GM12892 (cell line): ENCODE data around the gene OR52M1.

Experiments used
- DNase-seq: peaks from one replicate; pipeline ENCODE4 v3.0.0; 2011; ENCODE audit not compliant: insufficient read length
- FAIRE-seq: peaks from 2 replicates; lab custom pipeline; 2011; peaks lifted over from hg19 to GRCh38; lab: Jason Lieb, UNC
- POLR2A ChIP-seq: IDR thresholded peaks from 2 replicates; pipeline ENCODE4 v1.6.1; 2011; ENCODE audit warnings: low read depth, low read length, control low read depth
- POLR2AphosphoS5 ChIP-seq: IDR thresholded peaks from 2 replicates; pipeline ENCODE4 v1.6.1; 2011; ENCODE audit warnings: low read depth, low read length, control low read depth
- TAF1 ChIP-seq: IDR thresholded peaks from 2 replicates; pipeline ENCODE4 v1.6.1; 2011; ENCODE audit warnings: low read depth, mild to moderate bottlenecking, control low read depth, low read length, borderline replicate concordance

OR52M1 gene

DNA sequence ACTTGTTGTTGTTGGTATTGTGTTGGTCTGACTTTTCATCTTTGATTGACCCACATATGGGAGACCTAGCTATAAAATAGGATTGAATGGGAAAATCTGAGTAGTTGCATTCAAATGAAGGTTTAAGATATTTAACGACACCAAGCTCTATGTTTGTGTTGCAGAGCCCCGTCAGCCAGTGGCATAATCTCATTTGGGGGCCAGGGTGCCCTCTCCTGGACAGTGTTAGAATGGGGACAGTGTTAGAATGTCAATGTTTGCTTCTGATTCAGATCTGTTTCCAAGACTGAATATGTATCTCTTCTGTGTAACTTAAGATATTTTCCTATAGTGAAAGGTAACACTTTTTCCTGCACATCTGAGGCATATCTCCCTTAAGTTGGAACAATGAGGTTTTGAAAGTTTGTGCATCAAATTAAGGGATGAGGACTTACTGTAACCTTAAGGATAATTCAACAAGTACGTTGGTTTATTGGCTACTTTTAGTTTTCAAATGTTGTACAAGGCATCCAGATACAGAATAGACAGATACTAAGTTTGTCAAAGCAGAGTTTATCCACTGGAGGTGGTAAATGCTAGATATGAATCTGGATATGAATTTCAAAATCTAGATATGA is 5.3 kb upstream of the OR52M1 start:
- TF ChIP-seq POLR2AphosphoS5 (no peak), POLR2A (no peak), TAF1 (no peak)
- FAIRE-seq, result no peak
- peak; percentile 9 for DNase-seq

DNA sequence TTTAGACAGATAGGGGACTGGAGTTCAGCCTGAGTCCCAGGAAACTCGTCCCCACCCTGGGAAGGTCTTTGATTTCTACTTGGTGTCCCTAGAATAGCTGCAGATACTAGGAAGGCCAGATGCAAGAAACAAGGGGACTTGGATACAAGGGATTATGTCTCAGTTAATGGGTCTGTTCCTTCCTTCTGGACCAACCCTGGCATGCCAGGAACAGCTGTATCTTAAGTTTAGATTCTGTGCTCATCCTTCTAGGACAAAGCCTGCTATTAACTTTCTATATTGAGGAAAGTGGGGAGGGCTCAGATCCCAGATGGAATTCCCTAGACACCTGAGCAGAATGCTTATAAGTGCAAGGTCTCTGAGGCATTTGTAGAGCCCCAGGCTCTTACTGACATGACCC is 3.9 kb upstream of the OR52M1 start:
- FAIRE-seq, result no peak
- TF ChIP-seq POLR2AphosphoS5 (no peak), POLR2A (no peak), TAF1 (no peak)
- no peak for DNase-seq

DNA sequence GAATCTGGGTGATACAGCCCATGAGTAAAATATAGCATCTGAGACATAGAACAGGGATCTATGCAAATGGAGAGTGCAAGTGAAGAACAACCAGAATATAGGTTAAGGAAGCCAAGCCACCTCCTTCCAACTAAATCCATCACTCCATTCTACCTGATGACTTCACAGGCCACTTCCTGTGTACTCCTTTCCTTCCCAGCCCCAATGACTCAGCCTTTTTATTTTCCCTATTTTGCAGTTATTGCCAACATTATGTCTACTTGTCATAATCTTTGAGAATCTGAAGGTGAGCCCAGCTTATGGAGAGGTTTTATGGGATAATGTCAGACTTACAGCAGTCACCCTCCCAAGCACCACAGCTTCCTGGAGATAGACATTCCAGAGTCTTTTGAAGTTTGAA is 1.4 kb upstream of the OR52M1 start:
- DNase-seq (no peak), FAIRE-seq (no peak)
- TF ChIP-seq POLR2A, result no peak
- no peak for TF ChIP-seq POLR2AphosphoS5
- TF ChIP-seq TAF1, result no peak

DNA sequence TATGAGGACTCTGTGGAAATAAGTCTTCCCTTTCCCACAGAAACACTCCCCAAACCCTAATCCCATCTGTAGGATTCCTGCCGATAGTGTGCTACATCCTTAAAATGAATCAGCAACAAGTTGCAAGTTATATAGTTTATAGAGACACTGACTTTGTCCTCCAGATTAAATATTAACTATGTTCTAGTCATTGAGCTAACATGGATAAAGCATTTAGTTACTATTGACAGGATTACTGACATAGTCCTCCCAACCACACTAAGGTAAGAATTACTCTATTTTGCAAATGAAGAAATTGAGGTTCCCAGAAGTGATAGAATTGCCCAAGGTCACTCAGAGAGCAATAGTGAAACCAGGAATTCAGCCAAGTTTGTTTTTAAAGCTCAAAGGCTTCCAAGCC is 1.9 kb downstream of the OR52M1 start:
- TF ChIP-seq TAF1 (no peak), POLR2AphosphoS5 (no peak), POLR2A (no peak)
- FAIRE-seq (no peak), DNase-seq (no peak)

DNA sequence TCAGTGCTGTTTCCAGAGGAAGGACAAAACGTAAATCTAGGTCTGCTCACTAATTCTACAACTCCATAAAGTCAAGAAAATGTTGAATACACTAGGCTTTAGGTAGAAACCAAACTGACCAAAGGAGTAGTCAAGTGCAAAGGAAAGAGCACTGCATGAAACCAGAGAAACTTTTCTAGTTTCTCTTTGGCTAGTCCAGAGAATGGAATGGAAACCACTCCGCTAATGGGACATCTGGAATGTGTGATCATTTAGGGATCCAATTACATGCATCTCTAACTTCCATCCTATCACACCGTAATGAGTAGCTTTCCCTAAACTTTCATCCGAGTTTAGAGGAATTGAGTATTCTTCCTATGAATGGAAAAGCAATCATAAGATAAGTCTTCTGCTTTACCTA is 2.4 kb downstream of the OR52M1 start:
- FAIRE-seq (peak; percentile 9), DNase-seq (no peak)
- TF ChIP-seq POLR2AphosphoS5 (no peak), TAF1 (no peak), POLR2A (no peak)

DNA sequence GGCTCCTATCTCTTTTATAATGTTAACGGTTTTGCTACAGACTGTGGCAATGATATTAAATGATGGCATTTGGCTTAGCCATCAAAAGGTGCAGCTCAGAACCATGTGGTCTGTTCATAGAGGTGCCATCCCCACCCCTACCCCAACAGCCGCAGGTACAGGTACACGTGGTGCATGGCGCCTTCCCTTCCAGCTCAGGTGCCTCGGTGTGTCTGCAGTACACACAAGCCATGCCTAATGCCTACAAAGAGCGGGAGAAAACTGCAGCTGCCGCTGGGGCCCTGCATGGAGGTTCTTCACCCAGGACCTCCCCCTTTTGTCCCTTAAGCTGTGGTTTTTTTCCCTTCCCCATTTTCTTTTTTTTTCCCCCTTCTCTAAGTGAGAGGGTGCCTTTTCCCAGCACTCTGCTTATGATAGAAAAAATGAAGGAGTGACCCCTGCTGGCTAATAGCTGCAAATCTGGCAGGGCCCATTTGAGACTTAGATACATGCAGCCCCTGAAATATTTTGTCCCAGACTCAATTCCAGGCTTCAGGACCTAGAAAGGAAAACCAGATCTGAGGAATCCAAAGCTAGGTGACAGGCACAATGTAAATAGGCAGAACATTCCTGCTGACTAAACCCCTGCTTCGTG is 6.5 kb downstream of the OR52M1 start:
- TF ChIP-seq TAF1, result no peak
- no peak for TF ChIP-seq POLR2A
- no peak for TF ChIP-seq POLR2AphosphoS5
- no peak for DNase-seq
- FAIRE-seq, result no peak

DNA sequence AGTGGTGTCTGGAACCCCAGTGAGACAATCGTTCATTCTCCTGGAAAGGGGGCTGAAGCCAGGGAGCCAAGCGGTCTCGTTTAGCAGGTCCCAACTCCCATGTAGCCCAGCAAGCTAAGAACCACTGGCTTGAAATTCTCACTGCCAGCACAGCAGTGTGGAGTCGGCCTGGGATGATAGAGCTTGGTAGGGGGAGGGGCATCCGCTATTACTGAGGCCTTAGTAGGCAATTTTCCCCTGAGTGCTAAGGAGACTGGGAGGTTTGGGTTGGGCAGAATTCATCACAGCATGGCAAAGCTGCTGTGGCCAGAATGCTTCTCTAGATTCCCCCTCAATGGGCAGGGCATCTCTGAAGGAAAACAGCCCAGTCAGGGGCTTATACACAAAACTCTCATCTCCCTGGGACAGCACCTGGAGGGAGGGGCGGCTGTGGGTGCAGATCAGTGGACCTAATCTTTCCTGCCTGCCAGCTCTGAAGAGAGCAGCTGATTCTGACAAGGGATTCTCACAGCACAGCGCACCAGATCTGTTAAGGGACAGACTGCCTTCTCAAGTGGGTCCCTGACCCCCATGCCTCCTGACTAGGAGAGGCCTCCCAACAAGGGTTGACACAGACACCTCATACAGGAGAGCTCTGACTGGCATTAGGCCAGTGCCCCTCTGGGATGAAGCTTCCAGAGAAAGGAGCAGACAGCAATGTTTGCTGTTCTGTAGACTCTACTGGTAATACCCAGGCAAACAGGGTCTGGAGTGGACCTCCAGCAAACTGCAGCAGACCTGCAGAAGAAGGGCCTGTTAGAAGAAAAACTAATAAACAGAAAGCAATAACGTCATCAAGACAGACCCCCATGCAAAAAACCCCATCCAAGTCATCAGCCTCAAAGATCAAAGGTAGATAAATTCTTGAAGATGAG is 14.8 kb downstream of the OR52M1 start:
- no peak for DNase-seq
- TF ChIP-seq POLR2AphosphoS5, result no peak
- no peak for TF ChIP-seq TAF1
- TF ChIP-seq POLR2A, result no peak
- no peak for FAIRE-seq

DNA sequence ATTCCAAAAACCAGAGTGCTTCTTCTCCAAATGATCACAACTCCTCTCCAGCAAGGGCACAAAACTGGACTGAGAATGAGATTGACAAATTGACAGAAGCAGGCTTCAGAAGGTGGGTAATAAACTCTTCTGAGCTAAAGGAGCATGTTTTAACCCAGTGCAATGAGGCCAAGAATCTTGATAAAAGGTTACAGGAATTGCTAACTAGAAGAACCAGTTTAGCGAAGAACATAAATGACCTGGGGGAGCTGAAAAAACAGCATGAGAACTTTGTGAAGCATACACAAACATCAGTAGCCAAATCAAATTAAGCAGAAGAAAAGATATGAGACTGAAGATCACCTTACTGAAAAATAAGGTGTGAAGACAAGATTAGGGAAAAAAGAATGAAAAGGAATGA is 15.5 kb downstream of the OR52M1 start:
- no peak for FAIRE-seq
- no peak for DNase-seq
- no peak for TF ChIP-seq TAF1

DNA sequence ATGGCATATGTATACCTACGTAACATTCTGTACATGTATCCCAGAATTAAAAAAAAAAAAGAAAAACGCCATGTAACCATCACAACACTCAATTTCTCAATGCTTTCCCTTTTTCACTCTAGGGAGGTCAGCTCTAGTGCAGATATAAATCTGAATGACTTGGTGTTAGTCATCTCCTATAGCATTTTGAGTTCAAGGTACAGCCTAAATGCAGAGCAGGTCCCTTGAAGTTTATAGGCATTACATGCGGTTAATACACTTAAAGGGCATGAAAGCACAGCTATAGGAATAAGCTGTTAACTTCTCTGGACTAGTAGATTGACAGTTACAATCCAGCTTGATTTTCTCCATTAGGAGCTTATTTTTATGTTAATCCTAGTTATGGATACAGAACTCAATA is 20.4 kb downstream of the OR52M1 start:
- TF ChIP-seq POLR2AphosphoS5 (no peak), TAF1 (no peak), POLR2A (no peak)
- DNase-seq (no peak), FAIRE-seq (no peak)

DNA sequence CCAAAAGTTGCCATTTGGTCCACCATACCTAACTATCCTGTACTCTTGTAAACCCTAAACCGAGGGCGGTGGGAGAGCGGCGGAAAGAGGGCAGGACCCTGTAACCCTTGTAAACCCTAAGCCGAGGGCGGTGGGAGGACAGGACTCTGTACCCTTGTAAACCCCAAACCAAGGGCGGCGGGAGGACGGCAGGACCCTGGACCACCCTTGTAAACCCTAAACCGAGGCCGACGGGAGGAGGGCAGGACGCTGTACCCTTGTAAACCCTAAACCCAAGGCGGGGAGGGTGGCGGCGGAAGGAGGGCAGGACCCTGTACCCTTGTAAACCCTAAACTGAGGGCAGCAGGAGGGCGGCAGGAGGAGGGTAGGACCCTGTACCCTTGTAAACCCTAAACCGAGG is 24.1 kb downstream of the OR52M1 start:
- no peak for FAIRE-seq

DNA sequence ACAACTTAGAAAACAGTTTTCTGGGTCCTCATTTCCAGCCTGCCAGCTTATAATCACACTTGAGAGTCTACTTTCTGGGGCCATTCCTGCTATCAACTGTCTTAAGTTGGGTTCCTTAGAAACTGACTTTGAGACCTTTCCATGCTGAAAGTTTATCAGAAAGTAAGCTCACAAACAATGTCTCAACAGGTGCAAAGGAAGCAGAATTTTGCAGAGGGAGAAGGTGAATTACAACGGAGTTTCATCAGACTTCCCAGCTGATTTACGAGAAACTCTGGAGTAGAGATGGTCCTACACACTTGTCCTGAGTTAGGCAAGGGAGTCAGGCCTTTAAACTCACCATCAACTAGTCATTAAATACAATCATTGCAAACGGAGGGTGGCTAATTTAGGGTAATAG is 31.9 kb downstream of the OR52M1 start:
- TF ChIP-seq POLR2AphosphoS5, result no peak
- DNase-seq (no peak), FAIRE-seq (no peak)

More for the DNA sequence above, 24.1 kb downstream of the OR52M1 start:
- no peak for DNase-seq
- TF ChIP-seq POLR2A, result no peak
- no peak for TF ChIP-seq POLR2AphosphoS5
- TF ChIP-seq TAF1, result no peak

DNA sequence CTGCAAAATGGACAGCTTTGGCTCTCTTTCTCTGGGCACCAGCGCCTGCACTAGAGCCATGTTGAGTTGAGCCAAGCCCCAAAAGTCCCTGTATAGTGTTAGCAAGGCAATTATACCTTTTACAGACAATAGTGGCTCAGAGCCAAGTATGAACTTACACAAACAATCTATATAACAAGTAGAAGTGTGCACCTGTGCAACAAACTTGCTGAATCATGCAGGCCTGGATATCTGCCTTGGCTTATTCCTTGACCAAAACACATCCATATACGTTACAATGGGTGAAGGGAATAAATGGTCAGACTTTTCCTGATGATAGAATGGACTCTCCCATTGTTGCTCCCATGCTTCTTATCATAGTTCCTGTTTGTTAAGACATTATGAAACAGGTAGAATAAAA is 32.8 kb downstream of the OR52M1 start:
- DNase-seq, result no peak
- TF ChIP-seq TAF1, result no peak
- TF ChIP-seq POLR2A, result no peak
- no peak for TF ChIP-seq POLR2AphosphoS5
- FAIRE-seq, result no peak
